HG03442 (cell line): ENCODE measurements around the gene L3MBTL4.

Experiments
- ATAC-seq: cut with Tn5 transposase; IDR thresholded peaks from one replicate; pipeline ENCODE4 v1.9.1; 2021; ENCODE audit warnings: mild to moderate bottlenecking, moderate library complexity; ENCODE audit not compliant: unreplicated experiment

Gene L3MBTL4

DNA sequence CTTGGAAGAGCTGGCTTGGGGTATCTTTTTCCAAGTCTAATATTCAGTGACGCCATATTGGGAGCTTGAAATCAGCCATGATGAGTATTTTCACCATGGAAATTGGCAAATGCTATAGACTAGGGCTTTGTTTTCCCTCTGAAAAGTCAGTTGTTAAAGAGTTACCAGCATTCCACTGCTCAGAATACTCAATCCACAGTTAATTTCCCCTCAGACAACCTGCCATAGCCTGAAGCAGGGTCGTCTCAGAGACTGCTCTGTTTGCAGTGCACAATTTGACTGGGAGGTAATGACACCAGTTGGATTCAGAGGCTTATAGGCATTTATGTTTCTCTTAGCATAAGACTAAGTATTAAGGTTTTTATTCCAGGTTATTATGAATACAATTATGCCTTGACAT, 483.9 kb downstream of the L3MBTL4 start:
- no peak for ATAC-seq

DNA sequence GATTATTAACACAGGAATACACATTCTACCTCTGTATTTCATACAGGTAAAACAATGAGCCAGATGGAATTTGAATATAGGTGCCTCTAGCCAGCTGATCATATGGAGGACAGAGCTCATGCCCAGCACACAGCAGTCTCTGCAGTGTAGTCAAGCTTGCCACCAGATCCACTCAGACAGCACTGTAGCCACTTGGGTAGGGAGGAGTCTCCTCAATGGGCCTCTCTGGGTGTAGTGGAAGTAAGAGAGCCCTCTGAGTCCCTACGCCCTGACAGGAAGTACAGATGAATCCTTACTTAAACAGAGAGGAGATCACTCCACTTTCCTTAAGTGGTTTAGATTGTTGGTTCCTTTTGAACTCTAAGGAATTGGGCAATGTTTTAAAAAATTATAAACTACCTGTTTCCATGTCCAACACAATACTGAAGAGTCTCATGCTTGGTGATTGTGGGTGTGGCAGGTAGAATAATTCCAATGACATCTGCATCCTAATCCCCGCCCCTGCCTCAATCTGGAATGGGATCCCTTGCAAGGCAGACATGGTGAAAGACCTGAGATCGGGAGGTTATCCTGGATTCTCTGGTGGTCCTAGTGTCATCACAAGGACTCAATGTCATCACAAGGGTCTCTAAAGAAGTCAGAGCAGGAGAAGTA, 496.4 kb downstream of the L3MBTL4 start:
- ATAC-seq: no peak

DNA sequence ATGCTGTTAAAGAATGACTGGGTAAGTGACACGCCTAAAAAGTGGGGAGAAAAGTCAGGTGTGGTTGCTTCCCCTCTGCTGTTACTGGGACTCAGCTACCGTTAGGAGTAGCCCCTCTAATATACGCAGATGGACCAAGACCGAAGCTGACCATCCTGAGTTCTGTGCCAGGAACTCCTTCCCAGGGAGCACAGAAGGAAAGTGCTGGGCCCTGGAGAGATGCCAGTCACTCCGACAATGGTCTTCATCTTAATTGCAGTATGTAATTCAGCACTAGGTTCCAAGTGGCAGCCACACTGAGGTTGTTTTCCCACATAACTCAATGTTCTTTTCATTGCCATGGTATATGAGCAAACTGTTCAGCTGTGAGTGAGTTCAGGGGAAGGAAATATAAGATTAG, 499.8 kb downstream of the L3MBTL4 start:
- ATAC-seq: no peak

DNA sequence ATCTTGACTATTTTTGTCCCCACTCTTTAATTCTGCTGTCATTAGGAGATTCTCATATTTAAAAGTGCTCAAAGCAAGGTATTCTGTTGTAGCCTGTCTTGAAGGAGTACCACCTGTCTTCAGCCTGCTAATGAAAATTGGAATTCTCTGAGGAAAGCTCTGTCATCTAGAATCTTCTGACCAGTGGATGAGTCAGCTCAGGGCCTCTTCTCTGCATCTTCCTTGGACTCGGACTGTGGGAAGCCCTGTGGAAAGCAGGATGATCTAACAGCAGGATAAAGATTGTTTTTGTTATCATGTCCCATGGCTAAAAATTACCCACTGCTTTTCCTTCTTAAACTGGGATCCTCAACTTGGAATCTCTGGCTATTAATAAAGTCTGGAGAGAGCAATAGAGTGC, 500.7 kb downstream of the L3MBTL4 start:
- no peak for ATAC-seq

DNA sequence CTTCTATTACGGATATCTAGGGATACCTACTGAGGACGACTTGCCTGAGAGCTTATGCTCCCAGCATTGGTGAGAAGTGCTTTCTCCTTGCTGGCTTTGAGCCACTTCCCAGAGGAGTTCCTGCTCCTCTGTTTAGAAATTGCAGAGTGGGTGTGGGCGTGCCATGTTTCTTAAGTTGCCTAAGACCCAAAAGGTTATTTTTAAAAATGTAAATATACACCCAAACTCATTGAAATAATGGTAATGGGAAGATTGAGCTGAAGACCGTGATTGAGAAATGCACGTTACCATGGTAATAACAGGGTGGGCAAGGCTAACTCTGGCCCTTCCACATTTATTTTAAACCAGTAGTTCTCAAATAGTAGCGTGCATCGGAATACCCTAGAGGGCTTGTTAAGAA, 502.1 kb downstream of the L3MBTL4 start:
- ATAC-seq: no peak

DNA sequence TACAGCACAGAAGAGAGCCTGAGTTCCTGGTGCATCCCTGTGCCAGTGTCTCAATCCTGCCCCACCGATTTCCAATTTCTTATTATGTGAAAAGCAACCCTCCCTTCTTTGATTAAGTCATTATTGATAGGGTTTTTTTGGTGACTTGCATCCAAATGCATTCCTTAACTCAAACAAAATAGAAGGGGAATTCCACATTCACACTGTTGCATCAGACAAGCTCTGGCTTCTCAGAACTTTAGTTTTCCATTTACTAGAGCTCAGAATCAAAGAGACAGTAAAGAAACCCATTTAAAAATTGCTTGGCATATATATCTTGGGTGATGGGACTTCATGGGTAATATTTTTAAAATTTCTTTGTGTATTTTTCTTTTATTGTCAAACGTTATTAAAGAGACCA, 505.6 kb downstream of the L3MBTL4 start:
- no peak for ATAC-seq
